Common myeloid progenitor, CD34-positive (primary cell): ENCODE measurements around the gene TMEM161B.

Experiments used
- CTCF ChIA-PET: fragments of 350-600 bp; sonication (Branson Sonifier 250); formaldehyde crosslinking; loops from one replicate; lab custom pipeline; 2021; ENCODE audit warnings: antibody characterized with exemption; lab: Charles Lee
- POLR2A ChIA-PET: fragments of 350-600 bp; sonication (Branson Sonifier 250); formaldehyde crosslinking; loops from one replicate; lab custom pipeline; 2021; ENCODE audit warnings: antibody characterized with exemption; lab: Charles Lee
- DNase-seq, 3 donors: peaks; one replicate each; pipeline versions ENCODE4 v3.0.0 to v3.0.0-alpha.2; 2013
- H3K27ac ChIP-seq, 2 experiments: 1 replicate in 1 of 2; 2 replicates in 1 of 2; pipeline ENCODE4 v1.7.0; 2013; ENCODE audit warnings: inconsistent platforms in 2 of 2, low read length in 2 of 2, mild to moderate bottlenecking in 2 of 2, low read depth in 1 of 2, moderate library complexity in 1 of 2; ENCODE audit not compliant: severe bottlenecking in 2 of 2, insufficient read depth in 1 of 2, poor library complexity in 1 of 2
- H3K27me3 ChIP-seq, 5 experiments: replicated peaks in 2 of 5; 1 replicate in 3 of 5; 2 replicates in 2 of 5; pipeline versions ENCODE4 v1.6.1 to v1.7.0; 2013; ENCODE audit warnings: low read length in 4 of 5, mild to moderate bottlenecking in 2 of 5, moderate library complexity in 2 of 5, inconsistent platforms in 1 of 5; ENCODE audit not compliant: insufficient read depth in 5 of 5, control insufficient read depth in 4 of 5
- H3K36me3 ChIP-seq, 4 experiments: 1 replicate in 2 of 4; 2 replicates in 2 of 4; pipeline versions ENCODE4 v1.6.1 to v1.7.0; 2013; ENCODE audit warnings: low read length in 3 of 4, control low read depth in 1 of 4, mild to moderate bottlenecking in 1 of 4; ENCODE audit not compliant: control insufficient read depth in 4 of 4, insufficient read depth in 4 of 4
- H3K4me1 ChIP-seq, 4 experiments: 1 replicate in 3 of 4; 2 replicates in 1 of 4; pipeline versions ENCODE4 v1.6.1 to v1.7.1; 2013; ENCODE audit warnings: low read length in 3 of 4, mild to moderate bottlenecking in 3 of 4, control low read depth in 1 of 4, inconsistent platforms in 1 of 4, moderate library complexity in 1 of 4; ENCODE audit not compliant: control insufficient read depth in 4 of 4, insufficient read depth in 4 of 4; ENCODE audit errors: control extremely low read depth in 1 of 4
- H3K4me3 ChIP-seq, 7 experiments: 1 replicate in 4 of 7; 2 replicates in 3 of 7; pipeline versions ENCODE4 v1.5.1 to v1.7.0; 2013; ENCODE audit warnings: mild to moderate bottlenecking in 7 of 7, low read length in 6 of 7, moderate library complexity in 6 of 7, inconsistent platforms in 2 of 7, low read depth in 2 of 7, control low read depth in 1 of 7; ENCODE audit not compliant: insufficient read depth in 4 of 7, control insufficient read depth in 1 of 7; ENCODE audit errors: extremely low read depth in 1 of 7
- H3K9me3 ChIP-seq, 5 experiments: 1 replicate in 4 of 5; 2 replicates in 1 of 5; pipeline versions ENCODE4 v1.6.1 to v1.7.1; 2013; ENCODE audit warnings: low read length in 4 of 5, mild to moderate bottlenecking in 2 of 5, inconsistent platforms in 1 of 5, low read depth in 1 of 5, moderate library complexity in 1 of 5; ENCODE audit not compliant: control insufficient read depth in 4 of 5, insufficient read depth in 2 of 5; ENCODE audit errors: control extremely low read depth in 1 of 5
- WGBS: methylation state at CpG from one replicate; pipeline ENCODE4 v1.1.5; 2013; ENCODE audit not compliant: insufficient coverage; 5-methylcytosine and 5-hydroxymethylcytosine counted together

TMEM161B gene

GRCh38 chr5:88150747-88151146 is 117.9 kb downstream of the TMEM161B start:
- H3K27ac ChIP-seq, result no peak overlapping the region
- ChIA-PET CTCF (no interaction called here), POLR2A (no interaction called here)
- H3K36me3 ChIP-seq, result no peaks in the 10 kb centered on the region
- H3K27me3 ChIP-seq, result peaks cover 12 to 39% (median 17%) of the 10 kb centered on the region in 5 experiments
- H3K9me3 ChIP-seq, result peaks cover 0 to 11% (median 3%) of the 10 kb centered on the region in 5 experiments
- H3K4me1 ChIP-seq, result peaks cover 0 to 3% (median 0%) of the 10 kb centered on the region in 4 experiments
- DNase-seq, result no peak
- H3K4me3 ChIP-seq, result no peak overlapping the region

DNA sequence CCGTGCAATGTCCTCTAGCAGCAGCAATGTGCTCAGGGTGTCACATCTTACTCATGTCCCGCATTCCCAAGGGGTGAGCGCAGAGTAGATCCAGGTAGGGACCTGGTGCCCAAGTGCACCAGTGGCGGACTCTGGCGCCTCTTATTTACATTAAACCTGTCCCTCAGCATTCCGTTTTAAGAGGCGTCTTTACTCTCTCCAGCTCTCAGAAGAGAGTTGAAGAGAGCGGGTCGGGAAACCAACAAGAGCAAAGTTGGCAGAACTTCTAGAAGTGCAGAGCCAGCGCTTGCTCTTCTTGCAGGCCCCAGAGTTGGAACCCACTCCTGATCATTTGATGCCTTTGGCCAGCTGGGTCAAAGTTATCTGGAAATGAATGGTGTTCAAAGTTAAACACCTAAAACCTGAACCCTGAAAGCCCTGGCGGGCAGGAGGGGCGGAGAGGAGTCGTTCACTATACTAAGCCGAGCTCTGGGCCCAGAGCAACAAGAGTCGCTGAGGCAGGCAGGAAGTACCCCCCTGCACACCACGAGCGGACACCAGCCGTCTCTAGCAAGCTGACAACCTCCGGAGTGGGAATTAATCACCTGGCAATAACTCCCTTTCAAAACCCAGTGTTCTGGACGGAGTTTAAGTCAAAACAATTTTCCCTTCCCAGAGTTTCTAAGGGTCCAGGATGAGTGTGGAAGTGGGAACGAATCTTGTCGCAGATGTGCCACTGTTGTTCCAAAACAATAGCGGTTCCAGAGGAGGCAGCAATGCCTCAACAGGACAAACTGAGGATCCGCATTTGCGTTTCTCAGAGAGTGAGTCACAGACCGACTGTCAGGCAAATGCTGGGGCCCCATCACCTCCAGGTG is 122.8 kb downstream of the TMEM161B start:
- ChIA-PET POLR2A (no interaction called here), CTCF (interaction anchor here (0.7 to 1.6 kb wide), 3 partner anchors 10 to 544 kb away, joined by 3 to 4 read pairs (median 3); no protein-coding TSS in a partner anchor)
- DNase-seq, result peak in 2 of 3 donors; percentile 35 to 41
- H3K4me1 ChIP-seq, result peaks cover 3 to 17% (median 9%) of the 10 kb centered on the region in 4 experiments
- no peak overlapping the region for H3K27ac ChIP-seq
- WGBS, result 10% methylated on average over 22 of the region's 26 CpGs
- peaks cover 28 to 76% (median 39%) of the 10 kb centered on the region in 5 experiments for H3K27me3 ChIP-seq
- peaks cover 0 to 6% (median 5%) of the 10 kb centered on the region in 5 experiments for H3K9me3 ChIP-seq
- peak overlapping the region in 2 of 7 experiments; percentile 38 to 51 for H3K4me3 ChIP-seq
- no peaks in the 10 kb centered on the region for H3K36me3 ChIP-seq

GRCh38 chr5:88145221-88145610 is 123.4 kb downstream of the TMEM161B start:
- no peaks in the 10 kb centered on the region for H3K36me3 ChIP-seq
- no peak for DNase-seq
- peaks cover 0 to 5% (median 3%) of the 10 kb centered on the region in 5 experiments for H3K9me3 ChIP-seq
- H3K4me1 ChIP-seq, result peaks cover 3 to 22% (median 15%) of the 10 kb centered on the region in 4 experiments
- ChIA-PET CTCF (interaction anchor here (0.7 to 1.1 kb wide), 2 partner anchors 540 to 545 kb away, joined by 3 read pairs; no protein-coding TSS in a partner anchor), POLR2A (no interaction called here)
- peaks cover 32 to 83% (median 42%) of the 10 kb centered on the region in 5 experiments for H3K27me3 ChIP-seq
- no peak overlapping the region for H3K27ac ChIP-seq
- H3K4me3 ChIP-seq, result peak overlapping the region in 2 of 7 experiments; percentile 38 to 51
- 12% methylated on average over 15 of the region's 16 CpGs for WGBS
